HG02840 (cell line): ENCODE measurements around the gene MTMR10.

Experiments used
- ATAC-seq: cut with Tn5 transposase; IDR thresholded peaks from one replicate; pipeline ENCODE4 v1.9.1; 2021; ENCODE audit warnings: mild to moderate bottlenecking, moderate library complexity, moderate number of reproducible peaks; ENCODE audit not compliant: unreplicated experiment, low FRiP score

MTMR10 gene

DNA sequence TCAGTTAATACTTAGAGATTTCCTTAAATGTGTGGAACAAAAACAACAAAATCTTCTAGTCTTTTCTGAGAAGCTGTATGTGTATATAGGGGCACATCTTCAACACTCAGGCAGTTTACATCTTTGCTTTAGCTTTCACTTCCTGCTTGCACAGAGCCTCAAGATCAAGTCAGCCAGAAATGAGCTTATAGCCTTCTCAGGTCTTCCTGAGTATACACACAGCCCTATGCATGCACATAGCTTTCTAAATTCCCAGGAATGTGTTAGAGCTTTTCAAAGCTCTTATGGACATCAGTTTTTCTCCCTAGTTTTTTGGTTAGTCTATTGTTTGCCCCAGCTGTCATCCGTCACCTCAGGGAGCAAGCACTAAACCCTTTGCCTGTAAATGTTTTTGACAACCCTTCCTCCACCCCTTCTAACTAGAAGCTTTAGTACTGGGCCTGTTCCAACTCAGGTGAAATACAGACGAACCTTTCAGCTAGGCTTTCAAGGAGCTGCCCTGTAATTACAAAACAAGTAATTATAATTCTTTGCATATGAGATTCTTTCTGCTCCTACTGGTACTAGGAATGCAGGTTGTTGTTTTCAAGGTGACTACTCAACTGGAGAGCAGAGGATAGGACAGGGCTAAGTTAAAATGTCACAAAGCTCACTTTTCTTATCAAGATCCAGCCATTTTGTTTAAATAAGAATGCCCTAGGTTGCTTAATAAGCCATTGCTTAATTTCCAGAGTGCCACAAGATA lies 22.6 kb upstream of the MTMR10 start:
- no peak for ATAC-seq

DNA sequence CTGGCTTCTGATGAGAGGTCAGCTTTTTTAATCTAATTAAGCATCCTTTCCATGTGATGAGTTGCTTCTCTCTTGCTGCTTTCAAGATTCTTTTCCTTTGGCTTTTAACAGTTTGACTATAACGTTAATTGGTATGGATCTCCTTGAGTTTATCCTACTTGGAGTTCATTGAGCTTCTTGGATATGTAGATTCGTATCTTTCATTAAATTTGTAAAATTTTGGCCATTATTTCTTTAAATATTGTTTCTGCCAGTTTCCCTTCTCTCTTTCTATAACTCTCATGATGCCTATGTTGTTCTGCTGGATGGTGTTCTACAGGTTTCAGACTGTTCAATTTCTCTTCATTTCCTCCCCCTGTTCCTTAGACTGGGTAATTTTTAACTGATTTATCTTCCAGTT lies 21.0 kb upstream of the MTMR10 start:
- no peak for ATAC-seq

DNA sequence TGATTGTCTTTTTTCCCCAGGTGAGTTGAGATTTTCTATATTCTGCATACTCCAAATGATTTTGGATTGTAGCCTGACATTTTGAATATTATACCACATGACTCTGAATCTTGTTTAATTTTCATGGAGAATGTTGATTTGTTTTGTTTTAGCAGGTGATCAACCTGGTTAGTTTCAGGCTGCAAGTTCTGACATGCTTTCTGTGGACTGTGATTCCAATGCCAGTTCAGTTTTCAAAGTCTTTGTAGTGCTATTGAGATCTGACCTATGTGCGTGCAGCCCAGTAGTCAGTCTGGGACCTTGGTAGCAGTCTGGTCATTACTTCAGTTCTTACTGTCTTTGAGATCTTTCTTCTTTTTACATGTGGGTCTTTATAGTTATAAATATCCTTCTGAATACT lies 18.6 kb upstream of the MTMR10 start:
- ATAC-seq = no peak

DNA sequence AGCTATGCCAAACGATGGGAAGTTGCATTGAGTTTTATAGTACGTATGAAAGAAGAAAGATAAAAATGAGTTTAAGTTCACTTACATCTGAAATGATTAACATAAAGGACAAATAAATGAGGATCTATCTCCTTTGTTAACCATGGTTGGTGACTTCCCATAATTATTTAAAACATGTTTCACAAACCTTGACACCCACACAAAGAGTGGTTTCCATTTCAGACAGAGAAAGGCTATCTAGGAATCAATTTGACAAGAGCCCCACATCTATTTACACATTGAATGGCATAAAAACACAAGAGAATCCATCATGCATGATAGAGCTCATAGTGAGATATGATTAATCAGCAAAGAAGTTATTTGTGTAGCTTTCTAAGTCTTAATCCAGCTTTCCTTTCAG lies 14.2 kb upstream of the MTMR10 start:
- no peak for ATAC-seq

DNA sequence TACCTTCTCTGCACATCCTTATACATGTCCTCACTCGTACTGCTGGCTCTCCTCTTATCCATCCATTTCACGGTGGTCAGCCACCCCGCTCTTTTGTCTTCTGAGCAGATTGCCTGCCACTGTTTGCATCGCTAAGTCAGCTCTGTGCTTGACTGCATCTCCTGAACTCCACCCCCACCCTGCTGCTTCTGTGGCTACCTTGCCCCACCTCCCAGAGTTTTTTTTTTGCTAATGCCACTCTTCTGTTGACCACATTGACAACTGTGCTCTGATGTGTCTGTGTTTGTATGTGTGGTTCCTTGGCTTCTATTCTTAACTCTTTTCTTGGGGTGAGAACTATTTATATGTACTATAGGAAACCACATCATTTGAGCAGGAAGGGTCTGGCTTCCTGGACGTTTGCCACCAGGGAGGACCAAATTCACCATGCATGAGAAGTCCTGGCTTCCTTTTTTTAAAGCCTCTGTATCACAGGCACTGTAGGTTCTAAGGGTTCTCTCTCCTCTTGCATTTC lies 12.8 kb upstream of the MTMR10 start:
- peak; percentile 80 for ATAC-seq

DNA sequence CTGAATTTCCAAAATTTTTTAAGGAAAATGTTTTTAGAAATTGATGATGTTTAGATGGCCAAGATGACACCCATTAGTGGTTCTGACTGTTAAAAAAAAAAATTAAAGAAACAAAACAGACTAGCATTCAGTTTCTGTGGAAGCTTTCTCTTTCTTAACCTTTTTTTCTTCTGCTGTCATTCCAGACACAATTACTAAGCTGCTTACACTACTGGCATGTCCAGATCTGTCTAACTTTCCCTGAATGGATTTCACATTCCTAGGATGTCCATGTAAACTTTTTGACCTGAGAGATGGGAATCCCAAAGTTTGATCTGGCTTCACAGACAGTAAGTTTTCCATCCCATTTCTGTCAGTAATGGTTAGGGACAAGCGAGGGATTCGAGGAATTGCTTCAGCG lies 10.3 kb upstream of the MTMR10 start:
- no peak for ATAC-seq

DNA sequence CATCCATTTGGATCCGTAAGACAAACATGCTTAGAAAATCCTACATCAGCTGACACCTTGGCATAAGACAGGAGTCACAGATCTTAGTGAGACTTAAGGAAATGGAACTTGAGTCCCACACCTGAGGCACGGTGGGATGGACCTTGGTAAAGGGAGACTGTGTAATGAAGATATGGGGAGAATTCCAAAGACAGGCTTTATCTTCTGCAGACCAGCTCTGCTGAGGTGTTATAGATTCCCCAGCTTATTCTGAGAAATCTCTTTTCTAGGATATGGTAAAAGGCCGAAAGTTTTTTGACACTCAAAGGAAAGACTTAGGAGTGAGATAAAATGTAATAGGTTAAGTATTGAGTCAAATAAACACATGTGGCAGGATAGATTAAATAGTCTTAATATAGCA lies 8.3 kb upstream of the MTMR10 start:
- ATAC-seq = no peak

DNA sequence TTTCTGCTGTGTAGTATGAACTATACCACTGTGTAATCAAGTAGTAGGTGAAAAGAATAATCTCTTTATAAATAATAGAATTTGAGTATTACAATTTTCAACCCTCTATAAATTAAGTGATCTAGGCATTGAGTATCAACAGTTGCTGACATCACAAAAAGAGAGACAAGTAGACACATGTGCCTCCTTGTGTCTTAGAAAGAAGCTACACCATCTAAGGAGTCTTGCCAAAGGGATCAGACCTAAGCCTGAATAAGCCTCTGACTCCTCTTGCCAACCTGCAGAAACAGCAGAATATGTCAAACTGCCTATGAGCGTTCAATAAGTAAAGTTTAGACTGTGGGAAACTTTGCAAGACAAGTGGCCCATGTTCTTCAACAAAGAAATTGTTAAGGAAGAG lies 5.8 kb upstream of the MTMR10 start:
- no peak for ATAC-seq

DNA sequence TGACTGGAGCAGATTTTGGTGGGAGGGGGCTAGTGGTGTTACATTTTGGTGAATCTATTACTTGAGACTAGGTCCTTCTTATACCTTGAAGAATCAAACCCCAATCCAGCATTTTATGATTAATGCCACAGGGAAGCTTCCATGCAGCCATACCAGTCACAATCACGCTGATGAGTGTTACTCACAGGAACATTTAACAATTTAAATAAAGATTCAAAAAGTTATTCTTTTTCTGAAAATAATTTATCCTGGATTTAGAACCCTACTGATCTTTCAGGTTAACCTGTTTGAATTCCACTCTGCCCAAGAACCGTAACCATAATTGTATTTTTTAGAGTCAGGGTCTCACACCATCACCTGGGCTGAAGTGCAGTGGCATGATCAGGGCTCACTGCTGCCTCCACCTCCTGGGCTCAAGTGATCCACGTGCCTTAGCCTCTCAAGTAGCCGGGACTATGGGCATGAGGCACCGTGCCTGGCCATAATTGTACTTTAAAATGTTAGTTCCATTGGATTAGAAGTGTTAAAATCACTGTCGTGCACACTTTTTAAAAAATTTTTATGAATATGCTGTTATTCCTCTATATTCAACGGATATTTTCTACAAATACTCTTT lies 929 bp upstream of the MTMR10 start:
- ATAC-seq = no peak

DNA sequence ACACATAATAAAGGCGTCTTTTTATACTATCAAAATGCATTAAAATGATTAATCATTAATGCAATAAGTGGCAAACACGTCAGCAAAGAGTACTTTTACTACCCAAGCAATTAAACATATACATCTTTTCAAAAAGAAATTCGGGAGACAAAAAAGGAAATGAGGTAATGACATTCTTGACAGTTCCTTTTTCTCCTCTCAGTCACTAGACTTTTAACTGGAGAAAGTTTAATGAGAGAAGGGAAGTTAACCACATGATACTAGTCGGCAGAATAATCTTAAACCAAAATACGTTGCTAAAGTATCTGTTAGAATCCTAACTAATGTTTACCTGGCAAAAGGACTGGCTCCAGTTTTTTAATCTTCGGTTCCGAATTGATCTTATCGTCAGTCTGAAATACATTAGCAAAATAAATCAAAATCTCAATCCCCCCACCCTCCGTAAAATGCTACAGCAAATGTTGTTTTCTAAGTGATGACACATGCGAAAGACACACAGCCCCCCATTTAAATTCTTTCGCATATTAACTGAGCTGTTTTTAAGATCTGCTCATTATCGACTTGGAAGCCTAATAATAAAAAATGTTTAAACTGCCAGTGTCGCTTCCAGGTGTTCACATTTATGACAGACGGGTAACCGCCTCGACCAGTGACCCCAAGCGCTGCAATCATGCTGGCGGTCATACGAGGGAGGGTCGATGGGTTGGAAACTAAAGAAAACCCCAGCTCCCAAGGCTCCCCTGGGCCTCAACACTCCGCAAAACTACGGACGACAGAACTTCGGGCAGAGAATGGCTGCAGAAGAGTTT lies 778 bp downstream of the MTMR10 start:
- ATAC-seq = peak; percentile 6

DNA sequence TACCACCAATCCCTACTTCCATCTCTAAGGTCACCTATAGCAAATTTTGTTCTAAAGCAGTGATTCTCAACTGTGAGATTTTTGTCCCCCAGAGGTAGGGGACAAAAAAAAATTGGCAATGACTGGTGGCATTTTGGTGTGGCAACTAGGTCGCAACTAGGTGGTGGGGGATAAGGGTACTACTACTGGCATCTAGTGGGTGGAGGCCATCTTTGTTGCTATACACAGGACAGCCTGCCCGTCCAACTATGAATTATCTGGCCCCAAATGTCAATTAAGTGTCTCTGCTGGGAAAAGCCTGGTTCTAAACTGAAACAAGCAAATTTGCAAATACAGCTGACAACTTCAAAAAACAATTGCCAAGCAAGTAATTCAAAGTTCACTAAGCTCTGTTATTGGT lies 1.4 kb downstream of the MTMR10 start:
- no peak for ATAC-seq

DNA sequence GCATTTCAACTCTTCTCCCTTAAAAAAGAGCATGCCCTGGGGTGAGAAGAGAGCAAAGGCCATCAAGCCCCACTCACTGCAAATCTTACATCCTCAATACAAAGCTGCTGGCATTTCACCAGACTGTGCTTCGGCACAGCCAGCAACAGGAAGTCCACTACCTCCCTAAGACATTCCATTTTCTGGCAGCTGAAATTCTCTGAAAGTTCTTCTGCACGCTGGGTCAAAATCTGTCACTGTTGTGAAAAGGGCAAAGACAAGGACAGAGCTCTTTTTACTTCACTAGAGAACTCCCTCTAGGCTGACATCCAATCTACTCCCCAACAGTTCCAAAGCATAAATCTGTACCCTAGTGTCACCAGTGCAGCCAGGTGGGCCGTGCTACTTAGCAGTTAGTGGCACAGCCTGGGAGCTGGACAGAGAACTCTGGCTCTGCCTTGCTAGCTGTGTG lies 6.3 kb downstream of the MTMR10 start:
- no peak for ATAC-seq

DNA sequence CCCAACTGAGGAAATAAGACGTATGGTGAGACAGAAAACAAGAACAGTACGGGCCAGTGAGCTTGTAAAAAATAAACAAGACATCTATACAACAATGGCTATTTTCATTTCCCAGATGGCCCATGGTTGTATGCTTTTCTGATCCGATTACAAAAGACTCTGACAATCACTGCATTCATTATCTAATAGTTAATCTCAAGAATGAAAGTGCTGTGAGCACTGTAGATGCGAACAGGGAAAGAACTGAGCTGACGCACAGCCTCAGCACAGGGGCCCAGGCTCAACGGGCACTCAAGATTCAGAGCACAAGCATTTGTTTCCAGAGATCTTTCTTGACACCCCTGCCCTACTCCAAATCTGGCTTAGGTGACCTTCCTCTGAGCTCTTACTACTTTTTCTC lies 6.9 kb downstream of the MTMR10 start:
- no peak for ATAC-seq

DNA sequence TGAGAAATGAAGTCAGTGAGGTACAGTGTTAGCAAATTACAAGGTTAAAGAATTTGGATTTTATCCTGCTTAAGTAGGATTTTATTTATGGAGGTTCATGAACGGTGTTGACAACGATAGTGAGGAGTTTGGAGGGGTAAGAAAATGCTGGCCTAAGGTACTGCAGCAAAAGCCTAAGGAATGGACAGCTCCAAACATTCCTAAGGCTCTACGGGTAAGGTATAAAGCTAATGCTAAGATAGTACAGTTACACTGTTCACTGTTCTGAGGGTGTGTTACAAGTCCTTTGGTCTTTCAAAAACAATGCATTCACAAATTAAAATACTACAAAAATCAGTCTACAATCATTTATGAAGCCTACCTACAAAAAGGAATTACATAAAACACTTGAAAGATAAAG lies 7.3 kb downstream of the MTMR10 start:
- no peak for ATAC-seq

DNA sequence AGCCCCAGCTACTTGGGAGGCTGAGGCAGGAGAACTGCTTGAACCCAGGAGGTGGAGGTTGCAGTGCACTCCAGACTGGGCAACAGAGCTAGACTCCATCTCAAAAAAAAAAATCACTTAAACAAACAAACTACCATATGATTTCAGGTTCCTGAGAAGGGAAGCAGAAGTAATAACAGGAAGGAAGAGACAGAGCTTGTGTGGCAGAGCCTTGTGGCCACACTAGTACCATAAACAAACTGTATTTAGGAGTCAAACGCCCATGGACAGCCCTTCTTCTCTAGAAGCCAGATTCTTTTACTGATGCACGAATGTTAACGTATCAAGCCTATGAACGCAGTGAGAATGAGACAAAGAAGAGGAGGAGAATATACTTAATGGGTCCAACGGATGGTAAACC lies 12.0 kb downstream of the MTMR10 start:
- no peak for ATAC-seq

DNA sequence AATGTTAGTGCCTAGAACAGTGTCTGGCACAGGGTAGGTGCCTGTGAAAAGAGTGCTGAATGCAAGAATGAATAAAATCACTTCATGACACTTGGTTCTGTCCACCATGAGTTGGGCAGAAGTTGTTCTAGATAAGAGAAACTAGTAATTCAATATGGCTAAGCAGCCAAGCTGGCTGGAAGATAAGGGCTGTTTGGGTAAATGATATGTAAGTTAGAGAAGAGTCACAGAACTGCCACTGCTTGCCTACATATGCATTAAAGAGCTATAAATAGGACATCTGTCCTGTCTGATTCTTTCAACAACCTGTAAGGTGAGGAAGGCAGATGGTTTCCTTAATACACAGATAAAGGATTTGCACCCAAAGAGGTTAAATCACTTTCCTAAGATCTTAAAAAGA lies 13.1 kb downstream of the MTMR10 start:
- ATAC-seq = no peak

DNA sequence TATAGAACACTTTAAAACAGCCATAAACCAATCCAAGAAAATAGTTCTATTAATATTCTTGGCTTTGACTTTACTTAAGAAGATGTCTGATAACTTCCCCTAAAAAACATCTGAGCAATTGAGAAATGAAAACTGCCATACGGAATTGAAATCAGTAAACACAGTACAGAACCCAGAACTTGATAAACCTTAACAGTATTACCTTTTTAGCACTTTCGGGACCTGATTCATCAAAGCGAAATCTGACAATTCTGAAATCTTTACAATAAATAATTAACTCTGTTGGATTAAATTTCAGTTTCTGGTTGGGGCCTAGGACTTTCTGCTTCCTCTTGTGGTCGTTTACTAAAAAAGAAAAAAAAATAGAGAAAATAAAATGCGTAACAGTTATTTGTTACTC lies 17.3 kb downstream of the MTMR10 start:
- no peak for ATAC-seq

DNA sequence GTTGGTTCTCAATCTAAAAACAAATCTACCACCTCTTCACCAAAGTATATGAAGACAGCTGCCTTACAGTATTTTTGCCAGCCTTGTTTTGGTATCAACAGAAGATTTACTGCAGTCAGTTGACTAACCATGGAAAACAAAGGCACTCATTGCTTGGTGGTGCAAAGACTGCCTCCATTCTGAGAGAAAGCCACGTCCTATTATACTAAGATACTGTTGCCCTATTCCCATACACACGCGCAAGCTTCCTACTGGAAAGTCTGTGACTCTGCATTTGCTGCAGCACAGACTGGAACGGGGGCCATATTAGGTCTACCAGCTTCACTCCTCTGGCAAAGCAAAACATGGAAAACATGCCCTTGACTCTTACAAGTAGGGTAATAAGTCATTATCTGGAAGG lies 18.0 kb downstream of the MTMR10 start:
- no peak for ATAC-seq

DNA sequence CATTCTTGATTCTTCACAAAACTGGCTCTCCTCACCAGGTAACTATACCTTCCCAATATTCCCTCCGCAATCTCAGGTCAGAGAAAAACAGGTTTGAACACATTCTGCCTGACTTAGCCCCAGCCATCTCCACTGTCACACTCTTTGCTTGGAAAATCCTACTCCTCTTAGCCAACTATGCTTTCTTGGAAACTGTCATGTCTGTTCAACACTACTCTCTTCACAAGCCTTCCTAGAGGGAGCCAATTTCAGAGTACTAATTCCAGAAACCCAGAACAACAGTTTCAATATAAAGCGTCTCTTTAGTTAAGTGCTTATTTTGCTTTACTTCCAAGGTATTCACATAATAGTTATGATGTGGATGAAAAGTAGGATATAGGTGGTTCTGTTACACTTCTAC lies 21.7 kb downstream of the MTMR10 start:
- ATAC-seq = no peak

DNA sequence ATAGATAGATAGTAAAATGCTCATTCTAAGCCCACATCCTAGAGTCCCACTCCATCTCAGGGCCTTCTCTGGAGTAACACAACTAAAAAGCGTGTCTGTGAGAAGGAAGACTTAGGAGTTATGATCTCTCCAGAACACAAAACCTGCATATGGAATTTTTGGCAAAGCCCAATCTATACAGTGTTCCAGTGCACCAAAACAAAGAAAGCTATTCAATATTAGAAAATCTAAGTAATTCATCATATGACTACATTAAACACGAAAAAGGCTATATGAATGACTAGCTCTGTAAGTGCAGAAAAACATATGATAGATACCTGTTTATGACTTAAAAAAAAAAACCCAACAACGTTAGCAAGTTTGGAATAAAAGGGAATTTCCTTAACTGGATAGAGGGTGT lies 27.7 kb downstream of the MTMR10 start:
- no peak for ATAC-seq

DNA sequence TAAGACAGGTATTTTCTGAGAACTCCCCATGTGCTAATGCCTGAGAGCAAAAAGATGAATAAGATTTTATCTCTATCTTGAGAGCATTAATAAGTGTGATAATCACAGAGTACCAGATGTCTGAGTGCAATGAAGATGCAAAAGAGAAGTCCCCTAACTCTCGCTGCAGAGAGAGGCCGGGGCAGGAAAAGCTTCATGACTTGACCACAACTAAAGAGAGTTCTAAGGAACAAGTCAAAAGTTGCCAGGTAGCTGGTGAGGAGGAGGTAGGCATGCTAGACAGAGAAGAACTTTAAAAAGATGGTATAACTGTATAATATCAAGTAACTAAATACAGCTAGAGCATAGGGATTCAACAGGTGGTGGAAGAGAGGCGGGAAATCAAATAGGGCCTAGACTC lies 28.8 kb downstream of the MTMR10 start:
- no peak for ATAC-seq
